ENCODE measurements around the gene SLC17A7.
"Not testable (repeated sequence)": the region's sequence is repeated elsewhere in the genome, so short reads cannot be mapped to it uniquely, and the experiment has no call there.

Gene SLC17A7

DNA sequence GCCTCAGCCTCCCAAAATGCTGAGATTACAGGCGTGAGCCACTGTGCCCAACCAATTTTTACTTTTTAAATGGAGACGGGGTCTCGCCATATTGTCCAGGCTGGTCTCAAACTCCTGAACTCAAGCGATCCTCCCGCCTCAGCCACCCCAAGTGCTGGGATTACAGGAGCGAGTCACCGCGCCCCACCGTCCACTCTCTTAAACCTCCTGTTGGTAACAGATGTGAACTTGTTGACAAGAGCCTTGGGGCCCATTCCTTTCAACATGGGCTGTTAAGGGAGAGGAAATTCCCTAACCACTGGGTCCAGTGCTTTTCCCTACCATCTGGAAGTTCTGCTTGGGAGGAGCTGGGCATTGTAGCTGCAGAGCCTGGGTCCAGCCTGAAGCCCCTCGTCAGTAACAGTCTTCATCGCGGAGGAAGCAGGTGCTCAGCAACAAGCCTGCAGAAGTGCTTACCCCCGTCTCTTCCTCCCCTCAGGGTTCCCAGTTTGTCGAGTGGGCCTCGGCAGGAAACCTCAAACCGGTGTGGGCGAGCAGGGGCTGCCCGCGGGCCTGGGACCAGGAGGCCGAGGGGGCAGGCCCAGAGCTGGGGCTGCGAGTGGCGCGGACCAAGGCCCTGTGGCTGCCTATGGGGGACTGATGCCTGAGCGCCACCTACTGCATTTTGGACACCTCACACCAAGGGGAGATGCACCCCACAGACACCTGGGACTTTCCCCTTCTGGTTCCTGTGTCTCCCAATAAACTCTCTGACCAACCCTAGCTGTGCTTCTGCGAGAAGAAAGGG lies 28.7 kb upstream of the SLC17A7 start:
- DNase-seq: peak; percentile 65

DNA sequence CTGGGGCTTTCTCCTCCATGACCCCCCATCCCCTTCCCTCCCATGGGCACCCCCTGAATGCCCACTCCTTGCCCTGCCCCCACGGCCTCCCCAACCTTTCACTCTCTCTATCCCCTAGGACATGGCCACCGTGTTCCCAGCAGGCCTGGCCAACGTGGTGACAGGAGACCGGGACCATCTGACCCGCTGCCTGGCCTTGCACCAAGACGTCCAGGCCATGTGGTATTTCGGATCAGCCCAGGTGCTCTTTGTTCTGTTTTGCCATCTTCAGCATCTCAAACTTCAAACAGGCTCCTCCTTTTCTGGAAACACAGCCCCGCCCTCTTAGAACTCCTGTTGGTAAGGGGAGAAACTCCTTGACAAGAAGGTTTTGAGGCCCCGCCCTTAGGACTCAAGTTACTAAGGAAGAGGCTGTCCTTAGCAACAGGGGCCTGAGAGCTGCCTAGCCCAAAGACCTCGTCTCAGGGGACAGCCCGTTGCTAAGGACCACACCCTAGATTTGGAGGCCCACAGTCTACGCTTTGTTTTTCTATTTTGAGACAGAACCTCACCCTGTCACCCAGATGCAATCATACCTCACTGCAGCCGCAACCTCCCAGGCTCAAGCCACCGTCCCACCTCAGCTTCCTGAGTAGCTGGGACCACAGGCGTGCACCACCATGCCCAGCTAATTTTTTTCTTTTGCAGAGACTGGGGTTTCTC lies 27.6 kb upstream of the SLC17A7 start:
- no peak for DNase-seq

DNA sequence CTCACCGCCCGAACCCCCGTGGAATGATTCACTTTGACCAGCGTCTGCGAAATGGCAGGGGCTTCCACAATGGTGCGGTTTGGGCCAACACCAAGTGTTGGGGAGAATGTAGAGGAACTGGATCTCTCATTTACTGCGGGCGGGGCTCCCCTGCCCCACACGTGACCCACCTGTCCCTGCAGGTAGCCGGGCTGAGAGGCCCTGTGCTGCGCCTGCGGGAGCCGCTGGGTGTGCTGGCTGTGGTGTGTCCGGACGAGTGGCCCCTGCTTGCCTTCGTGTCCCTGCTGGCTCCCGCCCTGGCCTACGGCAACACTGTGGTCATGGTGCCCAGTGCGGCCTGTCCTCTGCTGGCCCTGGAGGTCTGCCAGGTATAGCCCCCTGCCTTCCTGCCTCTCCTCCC lies 26.9 kb upstream of the SLC17A7 start:
- DNase-seq: no peak

DNA sequence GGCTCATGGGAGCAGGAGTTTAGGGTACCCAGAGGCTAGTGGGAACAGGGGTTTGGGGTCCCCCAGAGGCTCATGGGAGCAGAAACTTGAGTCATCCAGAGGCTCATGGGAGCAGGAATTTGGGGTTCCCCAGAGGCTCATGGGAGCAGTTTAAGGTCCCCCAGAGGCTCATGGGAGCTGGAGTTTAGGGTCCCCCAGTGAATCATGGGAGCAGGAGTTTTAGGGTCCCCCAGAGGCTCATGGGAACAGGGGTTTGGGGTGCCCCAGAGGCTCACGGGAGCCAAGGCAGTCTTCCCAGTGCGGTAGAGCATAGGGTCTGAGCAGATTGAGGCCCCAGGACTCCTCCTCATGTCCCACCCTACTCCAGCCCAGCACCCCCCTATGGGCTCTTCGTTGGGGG lies 24.0 kb upstream of the SLC17A7 start:
- no peak for DNase-seq

DNA sequence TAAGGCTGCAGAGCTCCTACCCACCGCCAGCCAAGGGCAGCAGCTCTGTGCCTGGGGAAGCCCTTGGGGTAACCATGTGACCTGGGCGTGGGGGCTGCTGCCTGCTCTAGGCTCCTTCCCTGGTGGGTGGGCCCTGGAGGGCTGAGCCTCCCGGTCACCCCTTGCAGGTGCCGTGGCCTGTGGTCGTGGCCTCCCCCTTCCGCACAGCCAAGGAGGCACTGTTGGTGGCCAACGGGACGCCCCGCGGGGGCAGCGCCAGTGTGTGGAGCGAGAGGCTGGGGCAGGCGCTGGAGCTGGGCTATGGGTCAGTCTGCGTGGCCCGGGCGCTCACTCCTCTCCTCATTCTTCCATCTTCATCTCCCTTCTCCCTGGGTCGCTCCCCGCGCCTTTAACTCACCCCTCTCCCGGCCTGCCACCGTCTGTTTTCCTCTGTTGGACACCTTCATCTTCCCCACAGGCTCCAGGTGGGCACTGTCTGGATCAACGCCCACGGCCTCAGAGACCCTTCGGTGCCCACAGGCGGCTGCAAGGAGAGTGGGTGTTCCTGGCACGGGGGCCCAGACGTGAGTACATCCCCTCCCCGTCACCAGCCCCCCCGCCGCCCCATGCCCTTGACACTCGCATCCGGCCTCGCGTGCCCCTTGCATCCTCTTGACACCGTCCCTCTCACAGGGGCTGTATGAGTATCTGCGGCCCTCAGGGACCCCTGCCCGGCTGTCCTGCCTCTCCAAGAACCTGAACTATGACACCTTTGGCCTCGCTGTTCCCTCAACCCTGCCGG lies 22.8 kb upstream of the SLC17A7 start:
- no peak for DNase-seq

DNA sequence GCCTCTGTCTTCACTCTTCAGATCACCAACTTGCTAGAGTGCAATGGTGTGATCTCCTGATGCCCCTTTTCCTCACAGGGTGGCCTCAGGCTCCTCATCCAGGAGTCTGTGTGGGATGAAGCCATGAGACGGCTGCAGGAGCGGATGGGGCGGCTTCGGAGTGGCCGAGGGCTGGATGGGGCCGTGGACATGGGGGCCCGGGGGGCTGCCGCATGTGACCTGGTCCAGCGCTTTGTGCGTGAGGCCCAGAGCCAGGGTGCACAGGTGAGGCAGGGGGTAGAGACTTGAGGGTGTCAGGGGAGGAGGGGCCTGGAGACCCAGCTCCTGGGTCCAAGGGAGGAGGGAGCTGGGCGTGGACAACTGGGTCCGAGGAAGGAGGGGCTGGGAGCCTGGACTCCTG lies 21.2 kb upstream of the SLC17A7 start:
- no peak for DNase-seq

DNA sequence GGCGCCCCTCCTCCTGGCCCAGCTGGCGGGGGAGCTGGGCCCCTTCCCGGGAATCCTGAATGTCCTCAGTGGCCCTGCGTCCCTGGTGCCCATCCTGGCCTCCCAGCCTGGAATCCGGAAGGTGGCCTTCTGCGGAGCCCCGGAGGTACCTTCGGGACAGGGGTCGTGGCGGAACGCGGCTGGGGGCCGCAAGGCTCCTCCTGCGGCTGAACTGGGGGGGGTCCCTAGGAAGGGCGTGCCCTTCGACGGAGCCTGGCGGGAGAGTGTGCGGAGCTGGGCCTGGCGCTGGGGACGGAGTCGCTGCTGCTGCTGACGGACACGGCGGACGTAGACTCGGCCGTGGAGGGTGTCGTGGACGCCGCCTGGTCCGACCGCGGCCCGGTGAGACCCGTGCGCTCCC lies 20.3 kb upstream of the SLC17A7 start:
- no peak for DNase-seq

DNA sequence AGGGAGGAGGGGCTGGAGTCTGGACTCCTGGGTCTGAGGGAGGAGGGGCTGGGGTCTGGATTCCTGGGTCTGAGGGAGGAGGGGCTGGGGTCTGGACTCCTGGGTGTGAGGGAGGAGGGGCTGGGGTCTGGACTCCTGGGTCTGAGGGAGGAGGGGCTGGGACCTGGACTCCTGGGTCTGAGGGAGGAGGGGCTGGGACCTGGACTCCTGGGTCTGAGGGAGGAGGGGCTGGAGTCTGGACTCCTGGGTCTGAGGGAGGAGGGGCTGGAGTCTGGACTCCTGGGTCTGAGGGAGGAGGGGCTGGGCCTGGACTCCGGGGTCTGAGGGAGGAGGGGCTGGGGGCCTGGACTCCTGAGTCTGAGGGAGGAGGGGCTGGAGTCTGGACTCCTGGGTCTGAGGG lies 19.8 kb upstream of the SLC17A7 start:
- not testable (repeated sequence) for DNase-seq

DNA sequence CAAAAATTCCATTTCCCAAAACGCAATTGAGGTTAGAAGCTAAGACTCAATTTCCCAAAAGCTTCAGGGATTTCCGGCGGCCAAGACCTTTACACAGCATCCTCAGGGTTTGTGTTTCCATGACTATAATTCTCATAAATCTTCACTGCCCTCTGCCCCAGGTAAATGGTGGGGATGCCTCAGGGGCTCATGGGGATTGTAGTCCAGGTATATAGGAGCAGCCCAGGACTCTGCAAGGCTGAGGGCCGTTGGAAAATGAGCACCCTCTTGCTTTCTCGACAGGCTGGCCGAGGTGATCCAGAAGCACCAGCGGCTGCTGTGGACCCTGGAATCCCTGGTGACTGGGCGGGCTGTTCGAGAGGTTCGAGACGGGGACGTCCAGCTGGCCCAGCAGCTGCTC lies 18.1 kb upstream of the SLC17A7 start:
- DNase-seq: no peak

DNA sequence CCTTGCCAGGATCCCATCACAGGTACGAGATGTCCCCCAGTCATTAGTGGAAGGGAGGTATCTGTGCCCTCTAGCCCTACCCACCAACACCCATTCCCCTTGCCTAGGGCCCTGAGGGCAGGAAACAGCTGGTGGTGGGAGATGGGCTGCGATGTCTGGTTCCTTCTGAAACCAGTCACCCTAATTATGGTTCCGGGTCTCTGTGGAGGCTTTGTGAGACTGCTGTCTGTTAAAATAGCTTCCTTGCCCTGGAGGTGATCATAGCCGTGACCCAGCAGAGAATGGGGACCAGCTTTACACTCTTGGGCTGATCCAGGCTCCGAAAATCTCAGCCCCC lies 17.2 kb upstream of the SLC17A7 start:
- no peak for DNase-seq

DNA sequence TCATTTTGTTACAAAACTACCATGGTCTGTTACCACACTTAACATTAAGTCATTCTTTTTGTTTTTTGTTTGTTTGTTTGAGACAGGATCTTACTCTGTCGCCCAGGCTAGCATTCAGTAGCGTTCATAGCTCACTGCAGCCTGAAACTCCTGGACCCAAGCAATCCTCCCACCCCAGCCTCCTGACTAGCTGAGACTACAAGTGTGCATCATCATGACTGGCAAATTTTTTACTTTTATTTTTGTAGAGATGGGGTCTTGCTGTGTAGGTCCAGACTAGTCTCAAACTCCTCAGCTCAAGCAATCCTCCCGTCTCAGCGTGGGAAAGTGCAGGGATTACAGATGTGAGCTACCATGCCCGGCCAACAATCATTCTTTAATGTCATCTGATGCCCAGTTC lies 15.0 kb upstream of the SLC17A7 start:
- no peak for DNase-seq

DNA sequence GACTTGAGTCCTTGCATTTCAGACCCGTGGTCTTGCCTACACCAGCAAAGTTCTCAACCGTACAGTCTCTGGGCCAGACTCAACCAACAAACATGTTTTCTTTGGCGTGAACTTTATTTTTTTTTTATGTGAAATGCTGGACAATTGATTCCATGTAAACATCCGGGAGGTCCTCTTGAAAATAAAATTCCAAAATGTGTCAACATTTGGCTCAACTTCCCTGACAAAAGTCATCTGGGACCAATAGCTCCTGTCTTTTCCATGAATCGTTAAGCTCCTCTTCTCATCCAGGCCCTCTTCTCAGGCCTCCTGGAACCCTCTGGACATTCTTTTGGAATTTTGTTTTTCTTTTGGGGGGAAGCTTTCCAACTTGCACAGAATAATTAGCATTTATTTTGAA lies 14.4 kb upstream of the SLC17A7 start:
- DNase-seq: no peak

DNA sequence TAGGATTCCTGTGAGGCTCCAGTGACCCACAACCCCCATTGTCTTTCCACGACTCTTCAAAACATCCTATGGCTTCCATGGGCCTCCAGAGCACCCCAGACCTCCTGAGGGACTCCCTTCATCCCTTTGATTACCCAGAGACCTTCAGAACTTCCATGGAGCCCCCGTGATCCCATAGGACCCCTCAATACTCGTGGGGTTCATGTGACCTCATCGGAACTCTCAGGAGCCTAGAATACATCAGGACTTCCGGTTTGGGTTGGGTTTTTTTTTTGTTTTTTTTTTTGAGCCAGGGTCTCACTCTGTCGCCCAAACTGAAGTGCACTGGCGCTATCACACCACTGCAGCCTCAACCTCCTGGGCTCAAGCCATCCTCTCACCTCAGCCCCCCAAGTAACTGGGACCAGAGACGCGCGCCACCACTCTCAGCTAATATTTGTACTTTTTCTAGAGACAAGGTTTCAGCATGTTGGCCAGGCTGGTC lies 12.5 kb upstream of the SLC17A7 start:
- no peak for DNase-seq

DNA sequence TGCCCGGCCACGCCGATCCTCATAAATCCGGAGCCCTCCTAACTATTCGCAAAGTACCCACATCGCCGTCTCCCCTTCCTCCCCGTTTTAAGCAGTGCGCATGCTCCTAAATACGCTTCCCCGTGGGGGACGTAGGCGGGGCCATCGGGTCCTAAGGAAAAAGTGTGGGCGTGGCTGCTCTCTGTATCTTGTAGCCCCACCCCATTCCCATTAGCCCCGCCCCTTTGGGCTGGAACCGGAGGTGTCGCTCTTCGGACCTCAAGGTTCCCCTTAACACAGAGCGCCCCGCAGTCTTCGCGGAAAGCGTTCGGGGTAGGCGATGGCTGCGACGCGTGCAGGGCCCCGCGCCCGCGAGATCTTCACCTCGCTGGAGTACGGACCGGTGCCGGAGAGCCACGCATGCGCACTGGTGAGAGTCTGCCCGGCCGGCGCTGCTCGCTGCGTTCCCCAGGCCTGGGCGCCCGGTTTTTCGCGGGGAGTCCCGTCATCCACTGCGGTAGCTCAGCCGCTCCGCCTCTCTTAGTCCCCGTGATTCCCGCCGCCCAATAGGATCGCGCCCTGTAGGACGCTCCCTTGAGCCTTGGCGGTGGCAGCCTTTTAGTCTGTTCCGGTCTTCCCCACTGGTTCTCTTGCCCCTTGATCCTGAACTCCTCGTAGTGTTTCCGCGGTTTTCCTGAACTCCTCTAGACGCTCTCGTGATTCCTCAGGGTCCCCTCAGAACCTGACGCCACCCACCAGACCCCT lies 11.9 kb upstream of the SLC17A7 start, which contains the start of gene ALDH16A1:
Gene ALDH16A1 (plus strand): TSS at position 213 of the 744 bp plus-strand sequence. CDS start 107 bp downstream, at position 320.
- peak; percentile 97 for DNase-seq

DNA sequence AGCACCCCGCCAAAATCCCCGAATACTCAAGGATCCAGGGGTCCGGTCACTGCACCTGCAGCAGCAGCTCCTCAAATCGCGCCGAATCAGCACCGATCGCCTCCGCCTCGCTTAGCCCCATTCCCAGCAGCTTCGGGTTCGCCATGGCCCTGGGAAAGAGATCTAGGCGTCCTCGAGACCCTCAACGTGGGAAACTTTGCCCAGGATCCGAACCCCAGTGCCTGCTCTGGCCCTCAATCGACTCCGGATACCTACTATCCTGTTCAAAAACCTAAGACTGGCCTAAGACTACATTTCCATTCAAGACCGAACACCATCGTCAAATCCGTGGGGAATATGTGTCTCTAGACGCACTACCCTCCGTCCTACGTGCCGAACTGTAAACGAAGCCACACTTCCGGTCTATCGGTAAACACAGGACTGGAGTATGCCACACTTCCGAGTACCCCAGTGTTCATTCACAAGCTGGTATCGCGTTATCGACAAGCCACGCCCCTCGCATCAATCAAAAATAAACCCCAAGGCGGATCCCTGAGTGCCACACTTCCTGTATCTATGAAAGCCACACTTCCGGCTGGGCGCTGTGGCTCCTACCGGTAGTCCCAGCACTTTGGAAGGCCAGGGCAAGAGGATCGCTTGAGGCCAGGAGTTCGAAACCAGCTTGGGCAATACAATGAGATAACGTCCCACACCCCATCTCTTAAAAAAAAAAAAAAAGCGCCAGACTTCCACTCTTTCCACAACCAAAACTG lies 10.3 kb upstream of the SLC17A7 start, which contains the start of gene PIH1D1:
Gene PIH1D1 (minus strand): TSS at position 385 of the 752 bp plus-strand sequence. CDS start 240 bp downstream, at position 145.
- DNase-seq: peak; percentile 90

DNA sequence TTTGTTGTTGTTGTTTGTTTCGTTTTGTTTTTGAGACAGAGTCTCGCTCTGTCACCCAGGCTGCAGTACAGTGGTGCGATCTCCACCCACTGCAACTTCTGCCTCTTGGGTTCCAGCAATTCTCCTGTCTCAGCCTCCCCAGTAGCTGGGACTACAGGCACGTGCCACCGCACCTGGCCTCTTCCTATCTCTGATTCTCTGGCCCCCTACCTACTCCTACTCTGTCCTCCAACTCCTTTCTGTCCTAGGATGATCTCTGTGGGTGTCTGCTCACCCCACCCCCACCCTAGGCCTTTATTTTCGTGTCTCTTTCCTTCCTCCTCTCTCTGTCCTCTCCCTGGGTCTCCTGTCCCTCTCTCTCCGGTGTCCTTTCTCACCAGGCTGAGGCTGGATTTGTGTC lies 9.1 kb upstream of the SLC17A7 start:
- DNase-seq: no peak

DNA sequence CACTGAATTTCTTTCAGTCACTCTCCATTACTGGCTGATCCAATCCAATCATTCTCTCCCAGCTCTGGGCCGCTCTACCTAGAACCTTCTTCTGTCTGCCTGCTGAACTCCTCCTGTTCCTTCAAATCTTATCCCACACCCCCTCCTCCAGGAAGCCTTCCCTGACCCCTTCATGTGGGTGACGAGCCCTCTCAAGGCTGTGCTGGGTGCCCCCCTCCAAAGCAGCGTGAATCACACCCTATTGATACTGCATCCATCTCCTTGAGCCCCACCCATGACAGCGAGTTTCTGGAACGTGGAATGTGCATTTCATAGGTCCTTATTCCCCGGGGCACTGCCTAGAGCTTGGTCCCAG lies 7.1 kb upstream of the SLC17A7 start:
- DNase-seq: no peak

DNA sequence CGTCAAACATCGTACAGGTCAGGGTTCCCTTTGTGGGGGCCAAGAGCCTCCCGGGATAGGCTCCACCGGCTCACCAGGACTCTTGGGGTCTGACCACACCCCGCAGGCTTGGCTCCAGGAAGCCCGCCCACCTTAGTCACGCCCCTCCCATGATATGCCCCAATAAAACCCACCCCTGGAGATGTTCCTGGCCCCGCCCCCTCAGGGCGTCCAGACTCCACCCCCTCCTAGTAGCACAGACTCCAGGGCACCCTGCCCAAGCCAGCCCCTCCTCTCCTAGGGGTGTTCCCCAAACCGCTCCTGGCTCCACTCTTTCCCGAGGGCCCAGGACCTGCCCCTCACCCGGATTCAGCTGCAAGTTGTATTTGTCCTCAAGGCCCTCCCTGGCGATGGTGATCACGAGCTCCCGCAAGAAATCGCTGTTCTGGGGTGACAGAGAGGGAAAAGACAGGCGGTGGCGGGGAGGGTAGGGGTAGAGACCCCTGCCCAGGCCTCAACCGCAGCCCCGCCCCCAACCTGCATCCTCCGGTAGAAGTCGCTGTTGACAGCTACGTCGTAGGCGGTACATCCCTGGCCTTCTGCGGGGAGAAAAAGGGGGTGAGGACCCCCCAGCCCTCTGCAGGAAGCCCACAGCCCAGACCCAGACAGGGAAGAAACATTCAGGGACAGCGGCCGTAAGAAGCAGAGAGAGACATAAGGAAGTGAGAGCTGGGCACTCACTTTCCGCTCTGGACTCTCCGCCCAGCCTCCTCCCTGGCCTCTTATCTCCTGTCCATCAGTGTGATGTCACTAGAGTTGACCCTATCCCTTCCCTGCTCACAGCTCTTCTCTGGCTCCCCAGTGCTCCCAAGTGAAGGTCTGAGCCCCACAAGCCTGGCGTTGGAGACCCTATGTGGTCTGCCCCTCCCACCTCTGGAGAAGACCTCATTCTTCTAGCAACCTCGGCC lies 6.4 kb upstream of the SLC17A7 start:
- peak; percentile 29 for DNase-seq

DNA sequence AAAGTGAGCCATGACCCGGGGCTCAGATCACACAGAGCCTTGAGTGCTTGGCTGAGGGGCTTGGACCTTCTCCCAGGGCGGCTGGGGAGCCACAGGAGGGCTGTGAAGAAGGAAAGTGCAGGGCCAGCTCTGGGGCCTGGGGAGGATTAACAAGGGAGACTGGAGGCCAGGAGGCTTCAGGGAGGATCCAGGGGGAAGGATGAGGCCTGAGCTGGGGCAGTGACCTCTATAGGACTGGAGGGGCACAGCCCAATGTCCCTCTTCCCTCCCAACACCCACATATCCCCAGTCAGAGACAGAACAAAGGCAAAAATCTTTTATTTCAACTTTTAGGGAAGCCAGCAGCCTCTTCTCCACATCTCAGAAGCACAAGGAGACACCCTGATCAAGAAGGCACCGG lies 4.7 kb upstream of the SLC17A7 start:
- DNase-seq: no peak

DNA sequence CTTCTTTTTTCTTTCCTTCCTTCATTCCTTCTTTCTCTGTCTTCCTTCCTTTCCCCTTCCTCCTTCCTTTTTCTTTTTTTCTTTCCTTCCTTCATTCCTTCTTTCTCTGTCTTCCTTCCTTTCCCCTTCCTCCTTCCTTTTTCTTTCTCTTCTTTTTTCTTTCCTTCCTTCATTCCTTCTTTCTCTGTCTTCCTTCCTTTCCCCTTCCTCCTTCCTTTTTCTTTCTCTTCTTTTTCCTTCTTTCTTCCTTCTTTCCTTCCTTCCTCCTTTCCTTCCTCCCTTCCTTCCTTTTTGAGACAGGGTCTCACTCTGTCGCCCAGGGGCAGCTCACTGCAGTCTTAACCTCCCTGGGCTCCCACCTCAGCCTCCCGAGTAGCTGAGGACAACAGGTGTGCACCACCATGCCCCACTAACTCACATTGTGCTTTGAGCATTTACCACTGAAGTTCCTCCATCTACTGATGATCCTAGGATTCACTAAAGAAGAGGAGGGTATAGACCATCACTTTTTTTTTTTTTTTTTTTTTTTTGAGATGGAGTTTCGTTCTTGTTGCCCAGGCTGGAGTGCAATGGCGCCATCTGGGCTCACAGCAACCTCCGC lies 2.9 kb upstream of the SLC17A7 start:
- not testable (repeated sequence) for DNase-seq
